Spleen (tissue), 7 donors: ENCODE measurements around the gene LRRK1.

Experiments
- CTCF ChIP-seq, 11 experiments: fragments of 200-600 bp in 7 of 11; fragments of 450-650 bp in 4 of 11; sonication (generic) in 4 of 11; IDR thresholded peaks in 8 of 11; conservative IDR thresholded peaks in 3 of 11; 1 replicate in 7 of 11; 2 replicates in 4 of 11; pipeline versions ENCODE4 v1.4.0 to v1.8.0; 2016 to 2021; ENCODE audit warnings: antibody characterized with exemption in 11 of 11, inconsistent platforms in 4 of 11, mild to moderate bottlenecking in 1 of 11
- POLR2A ChIP-seq, 3 donors: fragments of 450-650 bp; IDR thresholded peaks; one replicate each; pipeline ENCODE4 v1.5.1; 2017; ENCODE audit warnings: antibody characterized with exemption in 3 of 3, mild to moderate bottlenecking in 1 of 3
- POLR2AphosphoS5 ChIP-seq, 3 donors: sonication (generic); formaldehyde crosslinking; IDR thresholded peaks; one replicate each; pipeline ENCODE4 v1.5.1; 2017; ENCODE audit warnings: antibody characterized with exemption in 3 of 3
- donor health status: DM: no; HTN: no; CAD: no; lungs with moderate emphysema.
- donor health status: DM: no; HTN: no; CAD: no.
- donor health status: DM: no; HTN: no; CAD: no.

GRCh38 chr15:101115786-101116680, 196.9 kb downstream of the LRRK1 start:
- TF ChIP-seq POLR2A (IDR thresholded peaks at IDR 0.05) (no peak), CTCF (IDR thresholded peaks at IDR 0.05 in 8 of 11, conservative IDR thresholded peaks at IDR 0.05 in 3 of 11) (no peak), POLR2AphosphoS5 (IDR thresholded peaks at IDR 0.05) (peak in 2 of 3 donors; percentile 36 to 41)
